GM21717 (cell line): ENCODE measurements around the gene TSHZ1.

Source experiments
- ATAC-seq: cut with Tn5 transposase; IDR thresholded peaks from one replicate; pipeline ENCODE4 v1.9.1; 2021; ENCODE audit warnings: mild to moderate bottlenecking, moderate library complexity; ENCODE audit not compliant: unreplicated experiment

Gene TSHZ1

DNA sequence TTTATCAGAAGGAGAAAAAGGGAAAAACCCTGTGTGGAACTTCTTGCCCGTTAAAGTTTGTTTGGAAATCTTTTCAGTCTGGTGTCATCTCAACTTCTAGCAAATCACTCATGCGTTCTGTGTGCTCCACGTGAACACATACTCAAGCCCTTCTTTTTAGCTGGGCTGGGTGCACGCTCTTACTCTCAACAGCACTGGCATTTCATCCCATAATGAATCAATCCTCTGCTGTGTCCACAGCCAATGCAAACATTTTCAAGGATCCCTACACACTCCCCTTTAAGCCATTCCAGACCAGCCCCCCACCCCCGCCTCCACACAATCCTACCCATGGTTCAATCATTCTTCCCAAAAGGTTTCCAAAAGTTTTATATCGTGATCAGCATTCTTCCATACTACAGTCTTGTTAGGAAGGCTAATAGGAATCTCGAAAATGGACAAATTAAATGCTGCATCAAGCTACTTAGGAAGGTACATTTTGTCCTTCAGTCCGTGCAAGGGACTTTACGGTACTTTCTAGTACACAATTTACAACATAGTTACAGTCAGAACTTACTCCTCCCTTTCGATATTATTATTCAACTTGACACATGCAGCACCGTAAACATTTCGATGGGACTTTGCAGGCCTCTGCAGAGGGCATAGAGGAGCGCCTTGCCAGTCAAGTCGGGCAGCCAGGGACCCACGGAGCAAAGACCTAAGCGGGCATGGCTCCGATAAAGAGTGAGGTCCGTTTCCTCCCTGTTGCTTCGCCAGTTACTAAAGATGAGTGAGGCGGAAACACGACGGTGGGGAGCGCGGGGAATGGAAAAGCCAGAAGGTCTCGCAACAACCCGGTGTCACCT, 3.1 kb upstream of the TSHZ1 start:
- ATAC-seq: no peak

DNA sequence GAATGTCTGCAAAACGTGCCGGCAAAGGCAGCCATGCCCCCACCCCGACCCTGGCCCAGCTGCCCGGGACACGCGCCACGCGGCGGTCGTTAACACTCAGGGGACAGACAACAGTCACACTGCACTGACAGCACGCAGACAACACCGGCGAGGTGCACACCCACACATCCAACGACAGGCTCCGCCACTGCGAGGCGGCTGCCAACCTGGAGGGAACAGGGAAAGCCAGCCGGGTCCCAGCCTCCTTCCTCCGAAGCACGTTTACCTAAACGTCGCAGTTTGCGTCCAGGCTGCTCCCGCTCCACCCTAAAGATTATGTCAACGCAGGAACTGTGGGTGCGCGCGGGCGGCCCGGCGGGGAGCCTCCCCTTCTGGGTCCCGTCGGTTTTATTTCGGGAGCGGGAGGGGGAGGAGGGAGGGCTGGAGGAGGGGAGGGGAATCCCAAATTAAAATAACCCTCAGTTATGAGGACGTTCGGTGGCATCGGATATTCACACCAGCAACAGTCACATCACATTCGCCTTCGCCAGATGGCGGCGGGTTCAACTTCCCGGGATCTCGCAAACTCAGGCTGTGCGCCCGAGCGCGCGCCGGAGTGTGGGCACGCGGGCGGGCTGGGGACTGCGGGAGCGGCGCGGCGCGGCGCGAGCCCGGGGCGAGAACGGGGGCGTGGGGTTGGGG, 2.3 kb upstream of the TSHZ1 start:
- ATAC-seq: peak; percentile 10

DNA sequence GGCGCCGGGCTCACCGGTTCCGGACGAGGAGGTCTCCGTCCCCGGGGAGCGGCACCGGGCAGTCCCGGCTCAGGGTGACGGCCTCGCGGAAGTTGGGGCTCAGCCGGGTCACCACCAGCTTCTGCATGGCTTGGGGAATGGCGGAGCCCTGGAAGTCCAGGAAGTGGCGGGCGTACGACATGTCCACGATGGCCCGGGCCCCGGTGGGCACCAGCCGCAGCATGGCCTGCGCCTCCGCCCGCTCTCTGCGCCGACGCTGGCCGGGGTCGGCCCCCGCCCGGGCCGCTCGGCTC, 1.8 kb upstream of the TSHZ1 start:
- ATAC-seq: peak; percentile 9

DNA sequence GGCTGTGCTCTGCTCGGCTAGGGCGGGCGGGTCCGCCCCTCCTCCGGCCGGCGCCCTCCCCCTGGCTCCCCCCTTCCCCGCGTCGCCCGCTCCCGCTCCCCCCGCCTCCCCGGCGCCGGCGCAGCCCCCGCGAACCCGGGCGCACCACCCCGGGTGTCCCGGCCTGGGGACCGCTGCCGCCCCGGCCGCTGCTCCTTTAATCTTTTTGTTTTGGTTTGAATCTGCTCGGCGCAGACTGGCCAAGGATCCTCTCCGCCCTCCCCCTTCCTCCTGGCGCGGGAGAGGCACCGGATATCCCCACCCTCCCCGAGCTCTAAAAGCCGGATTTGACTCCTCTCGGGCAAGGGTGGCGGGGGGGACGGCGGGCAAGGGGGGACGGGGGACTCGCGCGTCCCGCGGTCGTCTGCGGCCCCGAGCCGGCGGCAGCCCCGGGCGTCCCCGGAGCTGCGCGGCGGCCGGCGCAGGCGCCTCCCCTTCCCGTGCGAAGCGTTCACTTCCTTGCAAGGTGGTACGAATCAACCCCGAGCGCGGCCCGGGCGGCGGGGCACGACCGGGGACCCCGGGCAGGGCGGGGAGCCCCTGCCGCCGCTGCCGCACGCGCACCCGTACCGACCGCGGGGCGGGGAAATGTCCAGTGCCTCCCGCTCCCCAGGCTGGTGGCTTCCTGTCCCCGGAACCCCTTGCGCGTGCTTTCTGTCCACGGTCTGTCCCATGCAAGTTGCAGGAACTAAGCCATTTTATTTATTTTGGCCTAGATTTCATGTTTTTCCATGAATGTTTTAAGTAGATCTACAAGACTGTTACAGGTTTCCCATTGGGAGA, 1.3 kb upstream of the TSHZ1 start, which contains the start of gene PTGR3:
Gene PTGR3 (minus strand): TSS at position 11 of the 822 bp plus-strand sequence. CDS start 81 bp downstream, outside the sequence.
- ATAC-seq: peak; percentile 47

DNA sequence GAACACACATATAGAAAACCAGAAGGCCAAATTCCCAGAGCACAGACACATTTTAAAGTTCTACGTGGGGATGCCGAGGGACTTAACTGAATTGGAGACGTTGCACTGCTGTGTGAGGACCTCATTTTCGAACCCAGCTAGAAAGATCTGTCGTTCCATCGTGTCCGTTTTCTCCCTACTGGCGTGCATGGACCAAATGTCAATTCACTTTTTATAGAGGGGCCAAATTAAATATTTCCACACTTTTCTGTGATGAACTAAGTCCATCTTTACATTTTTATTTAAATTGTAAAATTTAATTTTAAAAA, 692 bp upstream of the TSHZ1 start:
- ATAC-seq: no peak

DNA sequence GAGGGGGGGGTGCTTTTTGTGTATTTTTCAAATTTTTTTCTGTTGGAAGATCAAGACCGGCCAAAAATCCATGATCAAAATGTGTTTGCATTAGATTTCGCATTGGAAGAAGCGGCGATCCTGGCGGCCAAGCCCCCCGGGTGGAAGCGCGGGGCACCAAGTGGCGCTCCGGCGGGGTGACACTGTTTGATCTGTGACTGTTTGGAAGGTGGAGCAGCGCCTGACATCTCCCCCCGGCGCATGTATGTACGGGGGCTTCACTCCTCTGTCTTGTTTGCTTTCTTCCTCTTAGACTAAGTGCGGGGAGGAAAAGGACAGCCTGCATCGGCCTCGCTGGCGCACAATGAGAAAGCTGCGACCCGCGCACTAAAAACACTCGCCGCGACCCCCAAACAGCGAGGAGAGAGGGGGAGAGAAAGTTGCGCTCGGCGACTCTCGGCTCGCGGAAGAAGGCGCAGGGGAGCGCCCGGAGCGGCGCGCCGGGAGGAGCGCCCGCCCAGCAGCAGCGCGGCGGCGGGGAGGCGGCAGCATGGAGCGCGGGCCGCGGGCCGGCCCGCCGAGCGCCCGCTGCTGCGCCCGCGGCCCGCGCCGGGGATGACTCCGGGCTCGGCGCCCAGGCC, 515 bp downstream of the TSHZ1 start:
- ATAC-seq: no peak

DNA sequence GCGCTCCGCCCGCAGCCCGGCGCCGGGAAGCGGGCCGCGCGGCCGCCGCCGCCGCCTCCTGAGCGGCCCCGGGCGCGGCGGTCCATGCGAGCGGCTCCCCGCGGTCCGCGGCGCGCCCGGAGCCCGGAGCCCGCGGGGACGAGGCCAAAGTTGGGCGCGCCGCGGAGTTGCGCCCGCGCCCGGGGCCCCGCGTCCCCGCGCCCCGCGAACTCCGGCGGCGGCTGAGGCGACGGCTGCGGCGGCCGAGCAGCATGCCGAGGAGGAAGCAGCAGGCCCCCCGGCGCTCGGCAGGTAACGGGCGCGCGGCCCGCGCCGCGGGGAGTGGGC, 992 bp downstream of the TSHZ1 start:
- ATAC-seq: no peak

DNA sequence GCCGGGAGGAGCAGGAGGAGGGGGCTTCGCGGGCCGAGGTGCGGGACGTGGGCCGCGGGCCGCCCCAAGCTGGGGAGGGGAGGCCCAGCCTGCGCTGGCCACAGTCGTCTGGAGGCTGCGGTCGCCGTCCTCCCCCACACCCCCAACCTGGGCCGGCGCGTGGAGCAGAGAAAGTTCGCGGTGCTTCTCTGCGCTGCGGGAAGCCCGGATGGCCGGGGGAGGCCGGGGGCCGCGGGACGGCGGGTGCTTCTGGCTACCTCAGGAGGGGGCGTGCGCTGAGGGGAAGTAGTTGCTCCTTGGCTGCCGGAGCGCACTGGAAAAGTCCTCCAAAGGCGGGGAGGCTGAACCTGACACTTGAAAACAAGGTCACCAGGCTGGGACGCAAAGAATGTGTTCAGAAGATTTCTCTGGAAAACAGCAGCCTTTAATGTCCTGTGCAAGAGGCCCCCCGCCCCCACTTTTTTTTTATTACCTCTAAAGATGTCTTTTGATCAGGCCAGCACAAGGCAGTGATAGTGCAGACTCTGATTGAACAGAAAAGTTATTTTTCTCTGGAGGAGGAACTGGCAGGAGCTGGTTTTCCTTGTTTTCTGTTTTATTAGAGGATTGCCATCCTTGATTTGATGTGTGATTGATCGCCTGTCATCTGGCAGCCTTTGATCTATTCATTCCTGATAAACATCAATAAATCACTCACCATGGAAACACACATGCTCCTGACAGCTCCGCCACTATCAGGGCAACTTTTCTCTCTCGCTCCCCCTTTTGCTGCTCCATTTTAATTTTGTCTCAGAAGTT, 1.6 kb downstream of the TSHZ1 start:
- ATAC-seq: no peak

DNA sequence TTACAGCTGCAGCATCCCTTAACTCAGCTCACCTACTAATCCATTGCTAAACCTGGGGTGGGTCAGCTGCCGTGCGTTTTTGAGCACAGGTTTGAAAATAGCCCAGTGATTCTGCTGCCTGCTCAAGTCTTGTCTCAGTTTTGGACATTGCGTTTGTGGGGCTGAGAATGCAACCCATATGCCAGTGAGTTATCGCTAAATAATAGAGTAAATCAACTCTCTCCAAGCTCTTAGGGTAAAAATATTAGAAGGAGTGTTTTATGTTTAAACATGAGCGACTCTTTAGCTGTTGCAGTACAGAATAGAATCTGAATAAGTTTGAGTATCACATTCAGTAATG, 2.1 kb downstream of the TSHZ1 start:
- ATAC-seq: no peak

DNA sequence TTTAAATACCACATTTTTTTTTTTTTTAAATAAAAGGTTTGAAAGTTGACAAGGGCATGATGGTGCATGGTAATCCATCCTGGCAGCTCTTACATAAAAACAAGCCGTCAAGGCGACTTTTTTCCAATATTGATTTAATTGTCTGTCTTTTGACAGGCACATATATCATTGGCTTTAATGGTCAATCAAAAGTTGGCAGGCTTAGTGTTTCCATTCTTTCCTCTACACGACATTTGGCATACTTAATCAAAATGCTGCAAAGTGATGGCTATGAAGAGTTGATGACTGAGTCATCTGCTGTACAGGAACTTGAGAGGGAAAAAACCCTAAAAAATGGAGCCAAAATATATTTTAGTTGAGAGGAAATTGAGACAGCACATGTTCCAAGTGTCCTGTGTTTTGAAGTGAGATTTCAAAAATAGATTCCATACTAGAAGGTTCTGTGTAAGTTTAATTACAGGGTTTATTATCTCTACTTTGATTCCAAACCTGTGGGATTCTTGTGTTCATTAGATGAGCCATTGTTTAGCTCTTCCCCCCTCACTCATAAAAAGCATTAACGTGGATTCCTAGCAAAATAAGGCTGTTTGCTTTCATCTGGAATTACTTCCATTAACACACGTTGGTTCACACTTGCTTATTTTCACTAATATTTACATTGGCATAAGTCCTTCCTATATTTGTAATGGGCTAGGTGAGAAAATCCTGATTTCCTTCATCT, 3.2 kb downstream of the TSHZ1 start:
- ATAC-seq: no peak

DNA sequence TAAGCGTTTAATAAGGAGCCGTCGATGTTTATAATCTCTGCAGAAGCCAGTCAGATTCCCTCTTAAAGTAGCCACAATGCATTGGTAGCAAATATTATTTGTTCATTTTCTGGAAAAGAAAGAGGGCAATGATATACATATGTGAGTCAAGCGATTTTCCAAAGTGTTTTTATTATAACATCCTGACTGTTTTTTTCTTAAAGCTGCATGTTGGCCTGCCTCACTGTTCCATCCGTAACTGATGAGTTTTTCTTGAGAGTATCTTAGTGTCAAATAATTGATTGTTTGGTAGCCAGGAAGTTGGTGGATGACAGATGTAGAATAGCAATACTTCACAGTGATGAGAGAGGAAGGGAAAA, 3.7 kb downstream of the TSHZ1 start:
- ATAC-seq: no peak

DNA sequence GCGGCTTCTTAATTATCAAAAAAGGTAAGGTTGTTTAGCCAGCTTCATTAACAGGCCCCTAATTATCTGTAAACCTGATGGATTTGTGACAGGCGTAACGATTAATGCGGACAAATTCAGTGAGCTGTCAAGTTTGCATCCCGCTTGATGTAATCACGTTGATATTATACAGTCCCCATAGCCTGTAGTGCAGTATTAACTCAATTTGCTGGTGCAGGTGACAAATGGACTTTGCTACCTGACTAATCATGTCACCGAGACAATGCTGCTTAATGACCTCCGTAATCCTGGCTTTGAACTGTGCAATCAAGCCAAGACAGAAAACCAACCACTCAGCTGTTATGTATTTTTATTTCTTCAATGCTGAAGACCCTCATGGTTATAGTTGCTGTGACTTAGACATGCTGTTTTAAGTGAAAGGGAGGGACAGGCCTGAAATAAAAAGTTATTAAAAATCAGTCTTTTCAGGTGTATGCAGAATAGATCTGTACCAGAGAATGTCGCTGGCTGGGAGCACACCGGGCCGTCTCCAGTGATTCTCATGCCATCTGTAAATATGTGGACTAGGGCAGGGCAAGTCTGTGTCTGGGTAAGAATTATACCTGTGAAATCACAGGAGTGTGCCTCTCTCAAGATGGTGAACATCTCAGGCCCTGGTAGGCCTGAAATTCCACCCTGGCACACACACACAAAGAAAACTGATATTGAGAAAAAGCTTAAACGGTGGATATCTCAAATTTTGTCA, 4.3 kb downstream of the TSHZ1 start:
- no peak for ATAC-seq

DNA sequence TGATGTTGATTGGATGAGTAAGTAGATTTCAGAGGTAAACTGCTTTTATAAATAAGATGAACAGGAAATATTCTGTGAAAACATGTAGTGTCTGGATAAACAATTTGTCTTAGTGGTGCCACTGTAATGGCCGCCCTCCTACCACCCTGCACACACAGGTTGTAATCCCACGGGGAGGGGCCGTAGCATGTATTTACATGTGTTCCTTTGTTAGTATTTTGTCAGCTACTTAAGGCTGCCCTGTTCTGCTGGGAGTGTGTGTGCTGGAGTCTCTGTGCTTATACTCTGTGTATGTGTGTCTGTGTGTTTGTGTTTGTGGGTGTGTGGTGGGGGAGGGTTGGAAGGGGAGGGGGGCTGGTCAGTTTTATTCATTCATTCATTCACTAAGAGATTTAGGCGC, 5.1 kb downstream of the TSHZ1 start:
- ATAC-seq: no peak

DNA sequence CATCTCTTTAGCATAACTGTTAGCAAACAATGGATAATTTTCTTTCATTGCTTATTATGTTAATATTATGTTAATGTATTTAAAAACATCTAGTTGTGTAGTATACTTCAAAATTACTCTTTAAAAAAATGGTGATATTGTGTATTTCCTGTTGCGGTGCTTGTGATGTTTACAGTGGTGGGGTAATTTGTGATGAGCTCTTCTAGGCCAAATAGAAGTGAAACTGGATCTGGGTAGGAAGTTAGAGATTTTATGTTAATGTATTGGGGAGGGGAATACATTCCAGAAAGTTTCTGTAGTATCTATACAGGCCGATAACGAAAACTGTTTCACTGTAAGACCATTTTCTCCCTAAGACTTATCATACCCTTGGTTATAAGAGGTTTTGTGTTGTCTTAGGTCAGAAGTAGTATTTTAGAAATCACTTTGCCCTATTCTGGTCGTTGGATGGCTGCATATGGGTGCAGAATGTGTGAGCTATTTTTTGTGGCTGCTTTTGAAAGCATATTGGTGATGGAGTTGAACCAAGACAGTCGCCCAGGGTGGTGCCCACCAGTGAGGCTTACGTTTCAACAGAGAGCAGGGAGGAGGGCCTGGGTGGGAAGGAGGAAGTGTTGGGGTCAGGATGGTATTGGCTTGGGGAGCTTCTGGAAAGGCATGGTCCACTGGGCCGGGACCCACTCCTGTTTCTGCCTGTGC, 5.8 kb downstream of the TSHZ1 start:
- ATAC-seq: no peak

DNA sequence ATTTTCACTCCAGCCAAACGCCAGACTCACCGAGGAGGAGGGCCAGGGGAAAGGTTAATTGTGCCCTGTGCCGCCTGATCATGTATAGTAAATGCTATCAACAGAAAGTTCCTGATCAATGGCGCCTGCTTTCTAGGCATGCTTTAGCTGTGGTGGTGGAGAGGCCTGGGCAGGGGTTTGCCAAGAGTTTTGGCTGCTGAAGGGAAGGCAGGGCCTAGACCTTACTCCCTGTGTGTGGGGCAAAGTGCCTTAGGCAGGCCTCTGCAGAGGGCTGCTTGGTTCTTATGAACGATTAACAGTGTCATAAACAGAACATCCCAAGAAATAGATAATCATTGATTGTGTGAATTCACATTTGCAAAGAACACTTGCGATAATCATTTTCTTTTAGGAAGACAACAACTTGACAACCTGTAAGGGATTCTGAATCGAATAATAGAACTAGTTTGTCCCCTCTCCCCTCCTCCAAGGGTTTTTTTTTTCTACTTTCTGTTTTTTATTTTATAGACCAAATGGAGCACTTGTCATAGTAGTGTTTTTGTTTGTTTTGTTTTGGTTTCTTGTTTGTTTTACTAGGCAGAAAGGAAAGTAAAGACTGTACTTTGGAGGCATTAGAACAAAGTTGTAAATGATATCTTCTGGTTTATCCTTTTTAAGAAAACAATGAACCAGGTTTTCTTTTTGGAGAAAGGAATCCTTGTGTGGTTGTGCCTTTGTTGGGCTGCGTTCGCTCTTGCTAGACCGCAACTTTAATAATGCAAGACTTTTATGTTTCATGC, 6.5 kb downstream of the TSHZ1 start:
- no peak for ATAC-seq

DNA sequence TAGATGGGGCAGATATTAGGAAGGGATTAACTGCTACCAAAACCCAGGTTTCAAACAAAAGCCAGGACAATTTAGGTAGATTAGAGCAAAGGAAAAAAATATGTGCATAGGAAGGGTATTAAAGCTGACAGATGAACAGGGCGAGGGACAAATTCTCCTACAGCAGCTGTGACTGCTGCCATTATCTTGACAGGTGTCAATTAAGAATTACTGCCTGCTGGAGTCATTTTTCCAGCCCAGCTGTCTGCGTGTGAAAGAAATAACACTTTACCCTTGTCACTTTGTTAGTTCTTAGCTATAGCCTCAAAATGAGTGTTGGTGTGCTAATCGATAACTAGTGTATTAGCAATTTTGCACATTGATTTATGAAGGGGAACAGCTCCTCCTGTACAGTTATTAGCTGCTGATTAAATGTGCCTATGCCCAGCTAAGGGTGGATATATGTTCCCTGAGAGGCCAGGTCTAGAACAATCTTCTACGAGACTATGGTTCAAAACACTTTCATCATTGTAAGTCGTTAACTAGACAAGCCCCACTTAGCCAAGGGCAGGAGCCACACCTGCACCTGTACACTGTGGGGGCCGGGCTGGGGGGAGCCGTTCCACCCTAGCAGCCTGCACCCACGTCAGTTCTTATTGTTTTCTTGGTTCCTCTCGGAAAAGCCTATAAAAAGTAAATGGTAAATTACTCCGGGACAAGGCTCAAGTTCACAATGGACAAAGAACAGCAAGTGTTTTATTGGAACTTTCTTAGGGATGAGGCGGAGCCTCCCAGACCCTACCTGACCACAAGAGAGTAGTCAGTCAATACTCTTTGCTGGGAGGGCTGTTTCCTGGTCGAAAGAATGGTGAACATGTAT, 7.7 kb downstream of the TSHZ1 start:
- ATAC-seq: no peak

DNA sequence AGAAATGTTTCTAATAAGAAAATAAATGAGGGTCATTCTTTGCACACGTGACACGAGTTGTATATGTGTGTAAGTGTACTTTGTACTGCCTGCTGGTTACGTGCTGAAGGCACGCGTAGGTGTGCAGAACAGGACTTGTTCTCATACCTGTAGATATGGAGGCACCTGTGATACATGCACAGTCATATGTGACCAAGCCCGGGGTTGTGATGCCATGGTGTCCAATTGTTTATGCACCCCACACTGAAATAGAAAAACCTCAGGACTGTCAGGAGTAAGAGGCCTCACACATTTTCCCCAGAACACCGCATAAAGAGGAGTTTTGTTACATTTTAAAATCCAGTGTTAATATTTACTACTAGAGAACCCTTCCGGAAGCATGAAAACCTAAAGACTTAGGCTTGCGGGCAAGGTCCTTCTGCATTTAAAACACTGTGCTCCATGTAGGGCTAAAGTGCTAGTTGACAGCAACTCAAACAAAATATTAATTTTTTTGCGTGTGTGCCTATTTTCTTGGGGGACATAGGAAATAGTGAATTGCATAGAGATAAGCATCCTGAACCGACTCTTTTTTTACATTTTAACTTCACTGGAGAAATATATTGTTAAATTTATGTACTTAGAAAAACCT, 9.3 kb downstream of the TSHZ1 start:
- ATAC-seq: no peak
